Esophagus muscularis mucosa (tissue), 4 donors: ENCODE results near the gene TMEM100.

ENCODE experiments used
- CTCF ChIP-seq, 3 experiments: fragments of 200-600 bp in 2 of 3; fragments of 450-650 bp in 1 of 3; sonication (generic) in 2 of 3; IDR thresholded peaks; one replicate each; pipeline ENCODE4 v1.5.1; 2017 to 2019; ENCODE audit warnings: antibody characterized with exemption in 3 of 3, mild to moderate bottlenecking in 2 of 3, moderate library complexity in 1 of 3
- EP300 ChIP-seq: sonication (generic); formaldehyde crosslinking; IDR thresholded peaks from one replicate; pipeline ENCODE4 v1.6.1; 2017; ENCODE audit warnings: antibody characterized with exemption
- POLR2A ChIP-seq: fragments of 450-650 bp; IDR thresholded peaks from one replicate; pipeline ENCODE4 v1.6.1; 2017; ENCODE audit warnings: antibody characterized with exemption, moderate library complexity, mild to moderate bottlenecking, low read depth
- POLR2AphosphoS5 ChIP-seq, 2 donors: sonication (generic); formaldehyde crosslinking; IDR thresholded peaks; one replicate each; pipeline ENCODE4 v1.6.1; 2017; ENCODE audit warnings: antibody characterized with exemption in 2 of 2

- TF ChIP-seq POLR2A = no peak
- TF ChIP-seq POLR2AphosphoS5 (IDR thresholded peaks at IDR 0.05) = no peak
- no peak for TF ChIP-seq CTCF (IDR thresholded peaks at IDR 0.05)
- TF ChIP-seq EP300 = no peak
Measured at GRCh38 chr17:55768936-55769624, 46.4 kb upstream of the TMEM100 start.
